Left ventricle myocardium inferior (tissue), 1 donor: Measurements from ENCODE around the gene KIRREL3. TPM values are rescaled to one million over a fixed set of nuclear protein-coding genes. Genes with fewer than 3 reads are reported as not detected.

Experiments
- DNase-seq: peaks from one replicate; pipeline ENCODE4 v3.0.0-alpha.2; 2020
- H3K27ac ChIP-seq: fragments of 200-600 bp; replicated peaks from 2 replicates; pipeline ENCODE4 v1.8.0; 2021
- H3K27me3 ChIP-seq: fragments of 200-600 bp; 2 replicates; pipeline ENCODE4 v1.8.0; 2021; ENCODE audit warnings: low read depth
- H3K36me3 ChIP-seq: fragments of 200-600 bp; 2 replicates; pipeline ENCODE4 v1.8.0; 2021
- H3K4me1 ChIP-seq: fragments of 200-600 bp; 2 replicates; pipeline ENCODE4 v1.8.0; 2021
- H3K4me3 ChIP-seq: fragments of 200-600 bp; 2 replicates; pipeline ENCODE4 v1.8.0; 2021; ENCODE audit warnings: mild to moderate bottlenecking, moderate library complexity
- H3K9me3 ChIP-seq: fragments of 200-600 bp; replicated peaks from 2 replicates; pipeline ENCODE4 v1.8.0; 2021
- intact Hi-C: fragments of 100-400 bp; cut with micrococcal nuclease; formaldehyde crosslinking; loops from one replicate; pipeline ENCODE4 v1.11.0; 2022
- total RNA-seq: library from RNA; stranded (reverse); fragmentation: NEBNext Ultra II Directional; extraction: Animal tissue kit (Norgen Biotek cat#: 25700); gene quantifications from one replicate; pipeline ENCODE4 v1.2.1, GENCODE V29; 2021
- TF ChIP-seq, protein P1 (sequence below): fragments of 200-600 bp; IDR thresholded peaks from 2 replicates; pipeline ENCODE4 v1.8.0; 2021; ENCODE audit warnings: antibody characterized with exemption, mild to moderate bottlenecking, borderline replicate concordance
- donor health status: DM: no; HTN: yes; CAD: no; lungs with severe emphysema.

KIRREL3 gene
- total RNA-seq, 1 donor from 2014 or later: 0.74 TPM

DNA sequence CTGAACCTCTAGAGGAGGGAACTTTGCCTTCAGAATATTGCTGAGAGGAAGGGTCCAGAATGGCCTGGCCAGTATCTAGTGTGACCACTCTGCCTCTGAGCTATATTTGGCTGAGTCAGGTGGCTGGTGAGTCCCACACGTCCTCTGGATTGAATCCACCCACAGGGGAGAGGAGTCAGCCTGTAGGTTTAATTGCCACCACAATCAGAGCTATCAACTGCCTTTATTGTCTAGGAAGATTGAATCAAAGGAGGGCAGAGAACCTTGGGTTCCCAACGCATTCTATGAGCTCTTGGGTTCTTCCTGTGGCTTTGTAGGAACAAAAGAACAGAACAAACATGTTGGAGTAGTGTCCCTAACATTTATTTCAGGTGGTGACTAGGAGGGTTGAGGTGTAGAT lies 577.4 kb downstream of the KIRREL3 start:
- Histone ChIP-seq H3K4me3 (no peak overlapping the region), H3K36me3 (no peaks in the 10 kb centered on the region), H3K27ac (peak overlapping the region; percentile 1), H3K9me3 (no peaks in the 10 kb centered on the region), H3K4me1 (peaks cover 74% of the 10 kb centered on the region), H3K27me3 (no peaks in the 10 kb centered on the region)
- DNase-seq: no peak
- intact Hi-C loops: no loop called here
- TF ChIP-seq, protein P1, sequence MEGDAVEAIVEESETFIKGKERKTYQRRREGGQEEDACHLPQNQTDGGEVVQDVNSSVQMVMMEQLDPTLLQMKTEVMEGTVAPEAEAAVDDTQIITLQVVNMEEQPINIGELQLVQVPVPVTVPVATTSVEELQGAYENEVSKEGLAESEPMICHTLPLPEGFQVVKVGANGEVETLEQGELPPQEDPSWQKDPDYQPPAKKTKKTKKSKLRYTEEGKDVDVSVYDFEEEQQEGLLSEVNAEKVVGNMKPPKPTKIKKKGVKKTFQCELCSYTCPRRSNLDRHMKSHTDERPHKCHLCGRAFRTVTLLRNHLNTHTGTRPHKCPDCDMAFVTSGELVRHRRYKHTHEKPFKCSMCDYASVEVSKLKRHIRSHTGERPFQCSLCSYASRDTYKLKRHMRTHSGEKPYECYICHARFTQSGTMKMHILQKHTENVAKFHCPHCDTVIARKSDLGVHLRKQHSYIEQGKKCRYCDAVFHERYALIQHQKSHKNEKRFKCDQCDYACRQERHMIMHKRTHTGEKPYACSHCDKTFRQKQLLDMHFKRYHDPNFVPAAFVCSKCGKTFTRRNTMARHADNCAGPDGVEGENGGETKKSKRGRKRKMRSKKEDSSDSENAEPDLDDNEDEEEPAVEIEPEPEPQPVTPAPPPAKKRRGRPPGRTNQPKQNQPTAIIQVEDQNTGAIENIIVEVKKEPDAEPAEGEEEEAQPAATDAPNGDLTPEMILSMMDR: no peak

DNA sequence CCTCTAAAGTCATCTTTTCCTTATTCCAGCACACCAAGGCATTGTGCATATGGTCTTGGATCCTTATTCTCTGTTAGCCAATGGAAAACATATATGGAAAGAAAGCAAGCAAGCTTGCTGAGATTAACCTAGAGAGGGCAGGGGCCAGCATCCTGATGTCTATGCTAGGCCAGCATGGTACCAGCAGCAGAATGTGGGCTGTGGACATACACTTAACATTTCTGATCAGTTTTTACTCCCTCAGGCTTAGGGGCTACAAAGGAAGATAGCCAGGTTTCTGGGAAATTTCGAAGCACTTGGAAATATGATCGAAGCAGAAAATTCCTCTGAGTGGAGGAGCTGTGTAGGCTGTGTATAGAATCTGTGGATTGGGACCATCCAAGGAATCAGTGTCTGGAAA lies 578.1 kb downstream of the KIRREL3 start:
- TF ChIP-seq, protein P1: no peak
- Histone ChIP-seq H3K4me1 (peaks cover 69% of the 10 kb centered on the region), H3K36me3 (no peaks in the 10 kb centered on the region), H3K9me3 (no peaks in the 10 kb centered on the region), H3K27ac (no peak overlapping the region), H3K4me3 (no peak overlapping the region), H3K27me3 (no peaks in the 10 kb centered on the region)
- intact Hi-C loops: no loop called here
- DNase-seq: no peak

DNA sequence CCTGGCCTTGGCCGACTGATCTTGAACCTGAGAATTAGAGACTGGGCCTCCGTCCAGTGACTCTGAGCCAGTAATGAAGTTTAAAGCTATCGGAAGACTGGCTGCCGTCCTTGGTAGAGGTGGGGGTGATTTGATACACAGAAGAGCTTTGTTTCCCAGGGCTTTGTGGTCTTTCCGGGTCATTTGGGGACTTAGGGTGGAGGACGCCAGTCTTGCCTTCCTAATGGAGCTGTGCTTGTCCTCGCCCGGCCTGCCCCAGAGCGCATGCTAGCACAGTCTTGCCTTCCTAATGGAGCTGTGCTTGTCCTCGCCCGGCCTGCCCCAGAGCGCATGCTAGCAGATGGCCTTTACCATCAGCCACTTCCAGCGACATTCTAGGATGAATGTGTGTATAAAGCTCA lies 579.3 kb downstream of the KIRREL3 start:
- TF ChIP-seq, protein P1: no peak
- no peak for DNase-seq
- Histone ChIP-seq H3K27ac (peak overlapping the region; percentile 80), H3K4me1 (peaks cover 68% of the 10 kb centered on the region), H3K4me3 (no peak overlapping the region), H3K27me3 (no peaks in the 10 kb centered on the region), H3K36me3 (no peaks in the 10 kb centered on the region), H3K9me3 (no peaks in the 10 kb centered on the region)
- intact Hi-C loops: no loop called here

DNA sequence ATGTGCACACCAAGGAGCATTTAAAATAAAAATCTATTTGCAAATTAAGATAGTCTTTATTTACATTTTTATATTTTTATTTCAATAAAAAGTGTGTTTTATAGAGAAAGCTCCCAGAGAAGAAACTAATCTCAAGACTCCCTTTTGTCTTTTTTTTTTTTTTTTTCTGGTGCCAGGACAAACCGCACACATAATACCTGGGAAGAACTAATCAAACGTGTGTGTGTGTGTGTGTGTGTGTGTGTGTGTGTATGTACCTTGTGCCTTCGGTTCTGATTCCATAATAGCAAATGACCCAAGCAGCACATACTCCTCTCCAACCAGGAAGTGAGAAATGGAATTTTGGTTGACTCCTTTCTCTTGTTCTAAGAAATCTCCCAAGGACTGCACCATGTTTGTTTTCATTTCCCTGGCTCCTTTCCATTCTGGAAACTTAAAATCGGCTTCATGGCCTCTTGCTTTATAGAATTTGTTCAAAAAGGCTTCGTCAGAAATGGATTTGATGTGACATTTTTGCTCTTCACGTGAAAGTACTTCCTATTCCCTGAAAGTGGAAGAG lies 579.8 kb downstream of the KIRREL3 start:
- Histone ChIP-seq H3K4me3 (no peak overlapping the region), H3K27ac (peak overlapping the region; percentile 80), H3K9me3 (no peaks in the 10 kb centered on the region), H3K4me1 (peaks cover 73% of the 10 kb centered on the region), H3K36me3 (no peaks in the 10 kb centered on the region), H3K27me3 (no peaks in the 10 kb centered on the region)
- TF ChIP-seq, protein P1: no peak
- intact Hi-C loops: no loop called here
- DNase-seq: no peak

DNA sequence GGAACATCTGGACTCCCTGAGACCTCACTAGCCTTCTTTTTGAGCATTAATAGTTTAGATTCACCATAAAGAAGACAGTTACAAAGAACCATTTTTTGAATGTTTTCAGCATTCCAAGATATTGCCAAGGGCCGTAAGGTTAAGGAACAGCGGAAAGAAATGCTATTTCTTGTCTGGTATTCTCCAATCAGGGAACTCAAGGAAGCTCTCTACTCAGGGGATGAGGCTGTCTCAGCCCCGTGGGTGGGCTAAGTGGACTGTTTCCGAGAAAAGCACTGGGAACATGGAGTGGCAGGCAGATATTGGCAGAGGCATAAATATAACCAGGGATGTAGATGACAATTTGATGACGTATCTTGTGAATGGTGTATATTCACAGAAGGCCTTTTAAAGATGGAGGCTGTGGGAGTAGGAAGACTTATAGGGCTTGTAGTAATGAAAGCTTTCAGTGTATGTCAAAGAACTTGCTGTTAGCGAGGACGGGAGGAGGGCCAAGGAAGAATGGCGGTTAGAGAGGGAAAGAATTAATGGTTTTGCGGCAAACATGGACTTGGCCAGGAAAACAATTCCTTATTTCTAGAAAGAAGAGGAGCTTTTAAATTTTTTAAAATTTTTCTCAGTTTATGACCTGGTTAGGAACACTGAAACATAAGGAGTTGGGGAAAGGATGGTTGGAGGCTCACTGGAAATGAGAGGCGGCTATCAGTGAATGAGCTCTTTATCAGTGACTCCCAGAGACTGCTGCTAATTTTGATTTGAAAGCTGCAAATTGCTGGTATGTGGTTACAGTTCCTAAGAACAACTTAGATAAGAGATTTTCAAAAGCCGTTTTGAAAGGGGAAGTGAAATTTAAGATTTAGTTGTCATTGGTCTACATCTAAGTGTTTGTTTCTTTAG lies 580.5 kb downstream of the KIRREL3 start:
- no peak for DNase-seq
- H3K36me3 ChIP-seq: no peaks in the 10 kb centered on the region
- H3K27ac ChIP-seq: peak overlapping the region; percentile 80
- peaks cover 79% of the 10 kb centered on the region for H3K4me1 ChIP-seq
- H3K27me3 ChIP-seq: no peaks in the 10 kb centered on the region
- no peak overlapping the region for H3K4me3 ChIP-seq
- TF ChIP-seq, protein P1: no peak
- H3K9me3 ChIP-seq: no peaks in the 10 kb centered on the region
- intact Hi-C loops: no loop called here
